Esophagus muscularis mucosa (tissue), 3 donors: ENCODE results near the gene NEB.

Source experiments
- CTCF ChIP-seq, 3 experiments: fragments of 200-600 bp in 2 of 3; fragments of 450-650 bp in 1 of 3; sonication (generic) in 2 of 3; IDR thresholded peaks; one replicate each; pipeline ENCODE4 v1.5.1; 2017 to 2019; ENCODE audit warnings: antibody characterized with exemption in 3 of 3, mild to moderate bottlenecking in 2 of 3, moderate library complexity in 1 of 3
- POLR2A ChIP-seq: fragments of 450-650 bp; IDR thresholded peaks from one replicate; pipeline ENCODE4 v1.6.1; 2017; ENCODE audit warnings: antibody characterized with exemption, moderate library complexity, mild to moderate bottlenecking, low read depth

- no peak for TF ChIP-seq CTCF (IDR thresholded peaks at IDR 0.05)
- TF ChIP-seq POLR2A = no peak
Measured at GRCh38 chr2:151630372-151630771, 103.9 kb downstream of the NEB start.
